LNCAP (cell line): ENCODE data around the gene FAM219A.

ENCODE experiments used
- TF ChIP-seq, protein P1 (sequence below): fragments of 450-650 bp; IDR thresholded peaks from 2 replicates; pipeline ENCODE4 v1.5.1; 2017; ENCODE audit warnings: mild to moderate bottlenecking

FAM219A gene

DNA sequence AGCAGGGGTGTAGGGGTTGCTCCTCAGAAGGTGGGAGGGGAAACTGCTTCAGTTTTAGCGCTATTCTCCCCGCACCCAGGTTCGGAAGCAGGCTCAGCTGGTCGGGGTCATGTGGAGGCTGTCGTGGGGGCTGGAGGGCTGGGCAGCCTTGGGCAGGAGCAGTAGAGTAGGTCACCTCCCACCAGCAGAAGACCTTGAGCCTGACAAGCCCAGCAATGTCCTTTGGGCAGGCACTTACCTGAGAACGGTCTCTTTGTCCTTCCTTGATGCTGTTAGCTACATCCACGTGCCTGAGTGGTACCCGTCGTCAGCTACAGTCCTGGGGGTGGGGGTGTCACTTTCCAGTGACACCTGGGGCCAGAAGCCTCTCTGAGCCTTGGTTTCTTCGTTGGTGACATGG is 44.1 kb upstream of the FAM219A start:
- TF ChIP-seq, protein P1, sequence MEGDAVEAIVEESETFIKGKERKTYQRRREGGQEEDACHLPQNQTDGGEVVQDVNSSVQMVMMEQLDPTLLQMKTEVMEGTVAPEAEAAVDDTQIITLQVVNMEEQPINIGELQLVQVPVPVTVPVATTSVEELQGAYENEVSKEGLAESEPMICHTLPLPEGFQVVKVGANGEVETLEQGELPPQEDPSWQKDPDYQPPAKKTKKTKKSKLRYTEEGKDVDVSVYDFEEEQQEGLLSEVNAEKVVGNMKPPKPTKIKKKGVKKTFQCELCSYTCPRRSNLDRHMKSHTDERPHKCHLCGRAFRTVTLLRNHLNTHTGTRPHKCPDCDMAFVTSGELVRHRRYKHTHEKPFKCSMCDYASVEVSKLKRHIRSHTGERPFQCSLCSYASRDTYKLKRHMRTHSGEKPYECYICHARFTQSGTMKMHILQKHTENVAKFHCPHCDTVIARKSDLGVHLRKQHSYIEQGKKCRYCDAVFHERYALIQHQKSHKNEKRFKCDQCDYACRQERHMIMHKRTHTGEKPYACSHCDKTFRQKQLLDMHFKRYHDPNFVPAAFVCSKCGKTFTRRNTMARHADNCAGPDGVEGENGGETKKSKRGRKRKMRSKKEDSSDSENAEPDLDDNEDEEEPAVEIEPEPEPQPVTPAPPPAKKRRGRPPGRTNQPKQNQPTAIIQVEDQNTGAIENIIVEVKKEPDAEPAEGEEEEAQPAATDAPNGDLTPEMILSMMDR: no peak

DNA sequence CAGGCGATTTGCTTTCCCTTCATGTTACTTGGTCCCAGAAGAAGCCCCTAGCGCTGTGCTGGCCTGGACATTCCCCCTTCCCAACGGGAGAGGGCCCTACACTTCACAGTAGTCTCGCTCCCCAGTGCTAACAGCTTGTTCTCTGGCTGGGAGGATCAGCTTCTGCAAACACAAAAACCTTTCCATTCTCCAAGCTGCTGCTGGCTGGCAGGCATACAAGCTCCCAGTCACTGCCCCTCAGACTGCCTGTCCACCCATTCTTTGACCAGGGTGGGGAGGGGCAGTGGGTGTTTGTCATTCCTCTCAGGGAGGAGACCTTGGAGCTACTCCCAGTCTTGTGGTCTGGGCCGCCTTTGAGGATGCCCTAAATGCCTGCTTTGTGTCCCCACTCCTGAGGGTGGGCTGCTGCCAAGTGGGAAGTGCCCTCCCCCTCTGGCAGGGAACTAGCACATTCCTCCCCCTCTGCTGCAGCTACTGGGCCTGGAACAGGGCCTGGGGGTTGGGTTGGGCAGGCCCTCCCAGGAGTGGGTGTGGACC is 43.6 kb upstream of the FAM219A start:
- TF ChIP-seq, protein P1: no peak

DNA sequence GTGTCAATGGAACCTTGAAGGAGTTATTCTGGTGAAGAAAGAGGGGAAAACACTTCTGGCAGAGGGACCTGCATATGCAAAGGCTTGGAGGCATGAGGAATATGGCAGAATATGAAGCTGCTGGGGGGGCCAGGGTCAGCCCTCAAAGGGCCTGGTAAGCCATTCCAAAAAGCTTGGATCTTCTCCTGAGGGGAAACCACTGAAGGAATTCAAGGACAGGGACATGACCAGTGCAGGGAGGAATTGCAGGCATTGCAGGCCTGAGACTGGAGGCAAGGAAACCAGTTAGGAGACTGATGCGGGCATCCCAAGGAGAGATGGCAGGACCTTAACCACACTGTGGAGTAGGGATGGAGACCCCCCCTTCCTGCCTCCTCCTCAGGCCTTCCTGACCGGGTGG is 43.0 kb upstream of the FAM219A start:
- TF ChIP-seq, protein P1: no peak

- TF ChIP-seq, protein P1: peak; percentile 99
These were observed 42.4 kb upstream of the FAM219A start for GRCh38 chr9:34500623-34501267.

DNA sequence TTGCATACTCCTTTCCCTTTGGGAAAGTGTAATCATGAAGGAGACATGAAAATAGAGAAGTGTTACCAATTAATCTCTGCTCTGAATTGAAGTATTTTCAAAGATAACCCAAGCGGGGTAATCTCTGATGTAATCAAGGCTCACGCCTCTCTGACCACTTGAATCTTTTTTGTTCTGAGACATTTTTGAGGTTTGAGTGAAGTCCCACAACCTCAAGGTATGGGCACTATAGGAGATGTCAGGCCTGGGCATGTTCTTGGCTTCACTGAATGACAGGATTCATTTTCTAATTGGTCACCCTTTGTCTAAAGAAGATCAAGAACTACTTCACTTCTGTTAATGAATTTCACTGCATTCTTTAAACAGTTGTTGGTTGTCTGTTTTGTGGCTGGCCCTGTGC is 40.7 kb upstream of the FAM219A start:
- TF ChIP-seq, protein P1: no peak

GRCh38 chr9:34498553-34498952 is 40.2 kb upstream of the FAM219A start:
- TF ChIP-seq, protein P1: no peak

DNA sequence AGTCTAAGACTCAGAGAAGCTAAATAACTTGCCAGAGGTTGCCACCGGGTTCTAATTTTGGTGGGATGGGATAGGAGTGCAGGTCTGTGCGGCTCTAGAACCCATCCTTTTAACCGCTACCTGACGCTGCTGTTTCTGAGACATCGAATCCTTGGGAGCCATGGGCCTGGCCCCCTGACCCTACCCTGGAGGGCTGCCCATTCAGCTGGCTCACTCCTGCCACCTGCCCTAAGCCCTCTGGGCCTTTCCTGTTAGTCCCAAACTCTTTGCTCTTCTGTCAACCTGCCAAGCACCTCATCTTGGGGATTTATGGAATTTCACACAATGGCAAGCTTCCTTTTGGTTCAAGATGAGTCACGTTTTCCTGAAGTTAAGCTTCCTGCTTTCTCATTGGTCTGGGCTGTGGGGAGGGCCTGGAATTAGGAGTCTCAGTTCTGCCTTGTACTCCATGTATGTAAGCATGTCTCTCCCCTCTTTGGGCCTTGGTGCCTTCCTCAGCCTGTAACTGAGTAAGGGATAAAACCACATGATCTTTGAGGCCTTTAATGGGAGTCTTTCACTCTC is 37.9 kb upstream of the FAM219A start:
- TF ChIP-seq, protein P1: no peak
